NCI-H1048 (cell line): ENCODE results near the gene MYO1H.
"Not testable (repeated sequence)": the region's sequence is repeated elsewhere in the genome, so short reads cannot be mapped to it uniquely, and the experiment has no call there.

Experiments used
- DNase-seq: peaks from one replicate; lab custom pipeline; 2025; lab: John Stamatoyannopoulos, UW

MYO1H gene

GRCh38 chr12:109347589-109347988 lies at the start of gene MYO1H:
Gene MYO1H, plus strand, starts transcription at chr12:109347900. Its CDS starts 61 bp downstream, at chr12:109347961.
- no peak for DNase-seq

DNA sequence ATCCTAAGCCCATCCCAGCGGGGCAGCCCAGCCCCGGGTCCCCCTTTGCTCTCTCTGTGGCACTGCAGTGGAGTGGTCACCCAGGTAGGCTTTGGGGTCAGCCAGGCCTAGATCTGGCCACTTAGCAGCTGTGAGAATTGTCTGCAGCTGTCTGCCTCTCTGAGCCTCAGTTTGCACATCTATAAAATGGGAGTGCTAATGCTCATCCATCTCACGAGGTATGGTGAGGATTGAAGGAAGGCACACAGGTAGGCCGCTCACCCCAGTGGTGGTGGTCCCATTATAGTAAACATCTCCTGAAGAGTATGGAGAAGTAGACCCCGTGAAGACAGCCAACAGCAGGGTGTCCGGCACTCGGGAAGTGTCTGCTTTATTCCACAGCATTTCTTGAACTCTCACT lies 47.9 kb upstream of the MYO1H start:
- no peak for DNase-seq

DNA sequence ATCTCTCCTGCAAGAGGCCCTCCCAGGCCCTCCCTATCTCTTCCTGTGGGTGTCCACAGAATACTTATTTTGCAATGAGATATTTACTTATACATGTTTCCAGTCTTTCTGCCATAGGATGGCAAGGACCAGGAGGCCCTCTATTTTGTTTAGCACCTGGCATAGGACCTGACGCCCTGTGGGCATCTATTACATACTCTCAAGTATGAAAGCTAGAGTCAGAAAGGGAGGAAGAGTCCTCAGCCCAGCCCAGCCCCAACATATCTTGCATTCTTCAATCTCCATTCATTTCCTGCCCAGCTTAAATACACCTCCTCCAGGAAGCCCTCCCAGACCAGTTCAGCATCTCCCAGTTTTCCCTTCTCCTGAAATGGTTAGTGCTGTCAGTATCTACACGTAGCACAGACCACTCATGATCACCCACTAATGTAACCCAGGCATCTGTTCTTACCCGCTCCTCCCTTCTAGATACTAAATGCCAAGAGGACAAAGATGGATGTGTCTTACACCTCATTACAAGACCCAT lies 46.0 kb upstream of the MYO1H start:
- no peak for DNase-seq

GRCh38 chr12:109302358-109302757 lies 45.3 kb upstream of the MYO1H start:
- no peak for DNase-seq

DNA sequence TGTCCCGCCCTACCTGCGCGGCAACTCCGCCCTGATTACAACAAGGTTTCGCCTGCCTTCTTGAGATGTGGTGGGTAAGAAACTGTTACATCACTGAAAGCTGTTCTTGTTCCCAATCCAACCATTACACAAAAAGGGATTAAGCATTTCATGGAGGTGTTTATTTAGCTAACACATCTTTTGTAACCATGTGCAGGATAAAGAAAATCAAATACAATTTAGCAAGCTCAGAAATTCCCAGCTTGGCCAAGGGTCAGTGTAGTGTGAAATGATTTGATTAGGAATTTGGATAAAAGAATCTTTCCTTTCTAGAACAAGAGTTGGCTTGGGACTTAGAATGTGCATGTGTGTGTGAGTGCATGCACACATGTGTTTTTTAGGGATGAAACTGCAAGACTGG lies 44.9 kb upstream of the MYO1H start:
- DNase-seq, result no peak

DNA sequence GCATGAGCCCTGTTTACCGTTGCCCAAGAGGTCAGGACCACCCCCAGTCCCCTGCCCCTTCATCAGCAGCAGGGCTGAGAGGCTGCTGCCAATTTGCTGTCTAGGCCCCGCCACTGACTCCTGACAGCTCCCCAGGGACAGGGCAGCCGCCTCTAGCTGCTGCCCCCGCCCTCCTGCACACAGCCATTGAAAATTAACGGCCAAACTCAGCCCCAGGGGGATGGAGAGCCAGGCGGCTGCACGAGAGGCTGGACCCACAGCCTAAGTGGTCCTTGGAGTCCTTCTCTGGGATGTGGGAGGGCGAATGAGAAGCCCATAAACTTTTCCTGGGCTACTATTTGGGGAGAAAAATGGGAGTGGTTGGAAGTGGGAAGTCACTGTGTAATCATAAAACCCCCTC lies 43.2 kb upstream of the MYO1H start:
- no peak for DNase-seq

- DNase-seq, result no peak
Measured at GRCh38 chr12:109305547-109305946, 42.2 kb upstream of the MYO1H start.

DNA sequence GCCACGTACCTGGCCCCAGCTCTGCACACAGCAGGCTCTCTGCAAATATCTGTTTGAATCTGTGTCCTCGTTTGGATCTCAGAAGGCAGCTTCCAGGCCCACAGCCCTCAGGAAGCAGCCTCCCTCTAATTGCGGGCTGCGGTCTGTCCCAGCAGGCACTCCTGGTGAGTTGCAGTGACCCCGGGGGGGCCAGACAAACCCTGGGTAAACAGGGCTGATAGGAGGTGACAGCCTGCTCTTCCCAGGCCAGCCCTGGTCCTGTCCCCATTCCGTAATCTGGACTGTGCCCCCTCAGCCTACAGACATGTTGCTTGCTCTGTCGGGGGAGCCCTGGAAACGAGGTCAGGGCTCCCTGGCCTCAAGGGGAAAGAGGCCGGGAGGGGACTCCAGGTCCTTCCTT lies 40.6 kb upstream of the MYO1H start:
- DNase-seq, result no peak

DNA sequence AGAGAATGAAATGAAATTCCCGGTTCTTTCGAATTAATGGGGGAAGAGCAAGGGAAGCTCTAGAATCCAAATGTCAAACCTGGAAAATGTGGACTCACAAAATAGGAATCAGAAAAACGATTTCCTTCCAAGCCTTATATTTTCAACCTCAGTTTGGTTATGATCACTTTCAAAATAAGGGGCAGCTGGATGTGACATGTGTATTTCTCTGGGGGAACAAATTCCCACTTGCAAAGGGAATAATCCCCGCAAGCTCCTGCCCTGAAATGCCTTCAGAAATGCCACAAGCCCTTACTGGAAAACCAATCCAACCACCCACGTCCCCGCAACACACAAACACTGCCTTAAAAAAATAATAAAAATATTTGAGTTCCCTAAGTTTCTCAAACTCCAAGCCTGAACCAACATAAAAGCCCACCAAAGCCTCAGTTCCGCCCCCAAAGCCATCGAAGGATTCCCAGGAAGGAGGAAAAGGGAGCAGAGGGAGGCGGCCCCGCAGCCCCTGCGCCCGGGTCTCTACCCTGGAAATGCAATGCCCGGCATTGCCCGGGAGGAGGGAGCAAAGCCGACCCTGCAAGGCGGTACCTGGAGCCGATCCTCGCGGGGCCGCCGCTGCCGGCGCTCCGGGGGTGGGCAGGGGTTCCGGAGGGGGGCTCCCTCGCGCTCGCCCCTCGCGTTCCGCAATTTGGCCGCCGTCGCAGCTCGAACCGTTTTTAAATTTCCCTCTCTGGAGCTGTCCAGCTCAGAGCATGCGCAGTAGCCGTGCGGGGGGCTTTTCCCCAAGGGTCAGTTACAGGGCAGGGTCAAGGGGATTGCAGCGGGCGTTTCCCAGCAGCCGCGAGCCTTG lies 38.9 kb upstream of the MYO1H start, which contains the start of gene FOXN4:
Gene FOXN4, minus strand, starts transcription at position 751 of the 847 bp plus-strand sequence. CDS start 963 bp downstream, outside the sequence.
- no peak for DNase-seq

GRCh38 chr12:109309381-109310246 lies 38.1 kb upstream of the MYO1H start:
- DNase-seq, result no peak

DNA sequence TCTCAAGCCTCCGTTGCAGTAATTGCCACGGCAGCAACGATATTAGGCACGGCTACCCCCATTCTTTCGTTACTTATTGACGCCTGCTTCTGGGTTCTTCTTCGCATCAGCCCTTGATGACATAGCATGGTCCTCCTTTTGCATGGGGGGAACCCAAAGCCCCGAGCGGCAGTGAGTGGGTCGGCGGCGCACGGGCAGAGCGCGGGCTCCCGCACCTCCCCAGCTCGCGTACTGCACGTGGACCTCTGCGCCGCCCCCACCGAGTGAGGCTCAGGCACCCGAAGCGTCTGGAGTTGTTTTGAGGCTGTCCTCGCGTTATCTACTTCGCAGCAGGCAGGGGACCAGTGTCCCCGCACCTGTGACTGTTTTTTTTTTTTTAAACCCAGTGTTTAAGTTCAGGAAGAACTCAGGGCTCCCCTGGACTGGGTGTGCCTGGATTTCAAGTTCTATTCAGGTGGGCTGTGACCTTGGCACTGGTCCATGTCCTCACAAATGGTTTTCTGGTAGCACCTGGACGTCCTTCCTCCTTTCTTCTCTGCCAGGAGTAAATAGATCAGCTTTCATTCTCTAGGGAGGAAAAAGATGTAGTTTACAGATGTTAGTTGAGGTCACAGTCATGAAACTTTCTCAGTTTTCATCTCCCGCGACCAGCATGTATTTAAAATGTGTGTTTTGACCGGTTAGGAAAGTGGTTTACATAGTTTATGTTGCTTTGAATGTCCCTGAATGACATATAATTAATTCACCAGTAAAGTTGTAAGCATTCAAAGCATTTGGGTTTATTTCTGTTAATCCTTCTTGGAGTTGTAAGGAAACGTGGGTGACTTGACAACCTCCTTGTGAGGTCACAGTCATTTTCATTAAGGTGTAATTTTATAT lies 37.2 kb upstream of the MYO1H start:
- DNase-seq, result no peak

- not testable (repeated sequence) for DNase-seq
Measured at GRCh38 chr12:109321294-109321693, 26.4 kb upstream of the MYO1H start.

- no peak for DNase-seq
Measured at GRCh38 chr12:109329003-109329402, 18.7 kb upstream of the MYO1H start.

- DNase-seq, result no peak
Measured at GRCh38 chr12:109329686-109330085, 18.0 kb upstream of the MYO1H start.

- DNase-seq, result no peak
Measured at GRCh38 chr12:109330282-109331230, 17.1 kb upstream of the MYO1H start.

- no peak for DNase-seq
Measured at GRCh38 chr12:109331301-109331952, 16.3 kb upstream of the MYO1H start.

- DNase-seq, result no peak
Measured at GRCh38 chr12:109334887-109335286, 12.8 kb upstream of the MYO1H start.

GRCh38 chr12:109336593-109336992 lies 11.1 kb upstream of the MYO1H start:
- DNase-seq, result no peak

DNA sequence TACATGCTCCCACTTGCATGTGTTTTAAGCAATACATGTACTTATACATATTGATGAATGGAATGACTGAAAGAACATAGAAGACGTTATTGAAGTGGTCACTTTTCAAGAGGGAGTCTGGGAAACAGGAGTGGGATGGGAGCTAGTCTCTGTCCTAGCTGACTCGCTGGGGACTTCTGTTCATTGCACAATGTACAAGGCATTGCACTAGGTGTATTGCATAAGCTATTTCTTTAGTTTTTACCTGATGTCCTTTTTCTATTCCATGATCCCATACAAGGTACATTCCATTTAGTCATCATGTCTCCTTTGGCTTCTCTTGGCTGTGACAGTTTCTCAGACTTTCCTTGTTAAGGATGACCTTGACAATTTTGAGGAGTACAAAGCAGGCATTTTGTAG lies 4.0 kb upstream of the MYO1H start:
- DNase-seq, result no peak

DNA sequence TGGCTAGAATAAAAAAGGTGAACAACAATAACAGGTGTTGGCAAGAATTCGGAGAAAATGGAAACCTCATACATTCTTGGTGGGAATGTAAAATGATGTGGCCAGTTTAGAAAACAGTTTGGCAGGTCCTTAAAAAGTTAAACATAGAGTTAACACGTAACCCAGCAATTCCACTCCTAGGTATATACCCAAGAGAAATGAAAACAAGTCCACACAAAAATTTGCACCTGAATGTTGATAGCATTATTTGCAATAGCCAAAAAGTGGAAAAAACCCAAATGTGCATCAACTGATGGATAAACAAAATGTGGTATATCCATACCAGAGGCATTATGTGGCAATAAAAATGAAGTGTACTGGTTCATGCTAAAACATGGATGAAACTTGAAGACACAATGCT lies 2.3 kb upstream of the MYO1H start:
- no peak for DNase-seq
